ENCODE results near the gene KREMEN1. TPM values are rescaled to one million over a fixed set of nuclear protein-coding genes. Genes with fewer than 3 reads are reported as not detected.
"Not testable (repeated sequence)": the region's sequence is repeated elsewhere in the genome, so short reads cannot be mapped to it uniquely, and the experiment has no call there.

The KREMEN1 gene
- polyA plus RNA-seq, 3 donors, result 21.4 to 24.8 (median 23.2) TPM

- DNase-seq (ENCODE audit: low read depth in 3 of 3, low spot score in 2 of 3), result no peak
These were observed 1.5 kb downstream of the KREMEN1 start for GRCh38 chr22:29074276-29074772.

GRCh38 chr22:29078036-29078868 is 5.4 kb downstream of the KREMEN1 start:
- no peak for DNase-seq (ENCODE audit: low read depth in 3 of 3, low spot score in 2 of 3)

DNA sequence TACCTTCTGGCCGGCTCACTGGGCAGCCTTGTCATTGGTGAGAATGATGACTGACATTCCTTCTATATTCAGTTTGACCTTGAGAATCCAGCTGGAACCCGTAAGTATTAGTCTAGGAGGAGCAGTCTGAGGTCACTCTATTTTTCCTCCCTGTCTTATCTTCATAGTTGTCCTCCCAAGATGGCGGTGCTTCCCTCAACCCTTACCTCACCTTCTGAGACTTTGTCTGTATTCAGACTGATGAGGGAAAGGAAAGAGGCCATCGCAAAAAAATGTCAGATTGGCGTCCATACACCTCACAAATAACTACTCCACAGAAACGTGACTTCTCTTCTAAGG is 6.0 kb downstream of the KREMEN1 start:
- no peak for DNase-seq (ENCODE audit: low read depth in 3 of 3, low spot score in 2 of 3)

GRCh38 chr22:29079218-29079901 is 6.5 kb downstream of the KREMEN1 start:
- DNase-seq (ENCODE audit: low read depth in 3 of 3, low spot score in 2 of 3), result no peak

DNA sequence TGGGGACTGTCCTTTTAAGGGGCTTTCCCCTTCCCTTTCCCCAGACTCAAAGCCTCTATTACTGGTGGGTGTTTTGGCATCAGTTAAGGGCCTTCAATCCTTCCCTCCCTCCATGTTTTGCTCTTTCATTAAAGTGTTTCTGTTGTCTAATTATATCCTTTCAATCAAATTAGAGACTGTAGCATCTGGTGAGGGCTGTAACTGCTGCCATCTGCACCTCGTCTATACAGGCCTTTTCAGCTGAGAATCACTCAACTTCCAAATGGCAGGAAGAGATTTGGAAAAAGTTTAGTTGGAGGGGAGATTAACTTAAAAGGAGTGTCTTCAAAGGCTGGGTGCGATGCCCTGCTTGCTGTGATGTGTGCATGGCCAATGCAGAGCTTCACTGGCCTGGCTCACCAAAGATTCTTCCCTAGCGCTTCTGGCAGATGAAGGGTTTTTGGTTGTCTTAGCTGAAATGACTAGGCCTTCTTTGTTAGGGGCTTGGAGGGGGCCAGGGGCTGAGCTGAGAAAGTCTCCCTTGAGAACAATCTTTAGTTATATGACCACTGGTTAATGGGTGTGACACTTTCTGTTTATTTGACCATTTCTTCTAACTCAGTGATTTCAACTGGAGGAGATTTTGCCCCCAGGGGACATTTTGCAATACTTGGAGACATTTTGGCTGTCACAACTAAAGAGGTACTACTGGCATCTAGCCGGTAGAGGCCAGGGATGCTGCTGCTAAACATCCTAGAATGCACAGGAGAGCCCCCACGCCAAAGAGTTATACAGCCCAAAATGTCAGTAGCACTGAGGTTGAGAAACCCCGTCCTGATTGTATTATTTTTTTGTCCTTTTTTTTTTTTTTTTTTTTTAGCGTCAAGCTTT is 7.5 kb downstream of the KREMEN1 start:
- no peak for DNase-seq (ENCODE audit: low read depth in 3 of 3, low spot score in 2 of 3)

- no peak for DNase-seq (ENCODE audit: low read depth in 3 of 3, low spot score in 2 of 3)
These were observed 8.8 kb downstream of the KREMEN1 start for GRCh38 chr22:29081517-29082236.

DNA sequence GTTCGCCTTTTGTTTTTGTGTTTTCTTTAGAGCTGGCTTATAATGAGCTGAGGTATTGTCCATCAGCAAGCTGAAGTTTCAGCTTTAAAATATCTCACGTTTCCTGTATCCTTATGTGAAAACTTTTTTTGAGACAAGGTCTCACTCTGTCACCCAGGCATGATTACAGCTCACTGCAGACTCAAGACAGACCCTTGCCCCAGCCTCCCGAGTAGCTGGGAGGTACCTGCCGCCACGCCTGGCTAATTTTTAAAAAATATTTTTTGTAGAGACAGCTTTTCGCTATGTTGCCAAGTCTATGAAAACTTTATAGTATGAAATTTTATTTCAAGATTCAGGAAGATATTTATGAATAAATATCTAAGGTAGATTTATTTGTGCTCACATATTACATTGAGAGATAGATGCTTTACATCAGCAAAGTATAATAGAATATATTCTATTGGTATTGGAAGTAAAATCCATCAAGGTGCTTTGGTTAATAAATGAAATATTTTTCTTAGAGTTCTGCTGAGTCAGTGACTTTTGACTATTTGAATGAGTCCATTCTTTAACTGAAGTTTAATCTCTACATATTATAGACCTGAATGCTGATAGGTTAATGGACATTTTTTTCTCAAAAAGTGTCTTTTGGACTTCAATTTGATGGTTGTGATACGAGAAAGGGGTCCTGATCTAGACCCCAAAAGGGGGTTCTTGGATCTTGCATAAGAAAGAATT is 10.2 kb downstream of the KREMEN1 start:
- DNase-seq (ENCODE audit: low read depth in 3 of 3, low spot score in 2 of 3), result no peak

DNA sequence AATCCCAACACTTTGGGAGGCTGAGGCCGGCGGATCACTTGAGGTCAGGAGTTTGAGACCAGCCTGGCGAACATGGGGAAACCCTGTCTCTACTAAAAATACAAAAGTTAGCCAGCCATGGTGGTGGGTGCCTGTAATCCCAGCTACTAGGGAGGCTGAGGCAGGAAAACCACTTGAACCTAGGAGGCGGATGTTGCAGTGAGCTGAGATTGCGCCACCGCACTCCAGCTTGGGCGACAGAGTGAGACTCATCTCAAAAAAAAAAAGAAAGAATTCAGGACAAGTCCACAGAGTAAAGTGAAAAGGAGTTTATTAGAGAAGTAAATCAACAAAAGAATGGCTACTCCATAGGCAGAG is 10.7 kb downstream of the KREMEN1 start:
- not testable (repeated sequence) for DNase-seq (ENCODE audit: low read depth in 3 of 3, low spot score in 2 of 3)

DNA sequence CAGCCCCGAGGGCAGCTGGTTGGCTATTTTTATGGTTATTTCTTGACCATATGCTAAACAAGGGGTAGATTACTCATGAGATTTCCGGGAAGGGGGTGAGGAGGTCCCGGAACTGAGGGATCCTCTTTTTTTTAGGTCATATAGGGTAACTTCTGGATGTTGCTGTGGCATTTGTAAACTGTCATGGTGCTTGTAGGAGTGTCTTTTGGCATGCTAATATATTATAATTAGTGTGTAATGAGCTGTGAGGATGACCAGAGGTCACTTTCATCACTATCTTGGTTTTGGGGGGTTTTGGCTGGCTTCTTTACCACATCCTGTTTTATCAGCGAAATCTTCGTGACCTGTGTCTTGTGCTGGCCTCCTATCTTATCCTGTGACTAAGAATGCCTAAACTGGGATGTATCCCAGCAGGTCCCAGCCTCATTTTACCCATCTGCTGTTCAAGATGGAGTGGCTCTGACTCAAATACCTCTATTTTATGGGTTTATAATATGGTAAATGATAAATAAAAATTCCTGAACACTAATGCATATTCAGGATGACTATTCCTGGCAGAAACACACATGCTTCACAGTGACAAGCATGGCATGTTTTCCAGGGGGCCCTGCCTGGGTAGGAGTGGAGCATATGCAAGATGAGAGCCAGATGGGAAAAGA is 11.2 kb downstream of the KREMEN1 start:
- DNase-seq (ENCODE audit: low read depth in 3 of 3, low spot score in 2 of 3), result no peak

DNA sequence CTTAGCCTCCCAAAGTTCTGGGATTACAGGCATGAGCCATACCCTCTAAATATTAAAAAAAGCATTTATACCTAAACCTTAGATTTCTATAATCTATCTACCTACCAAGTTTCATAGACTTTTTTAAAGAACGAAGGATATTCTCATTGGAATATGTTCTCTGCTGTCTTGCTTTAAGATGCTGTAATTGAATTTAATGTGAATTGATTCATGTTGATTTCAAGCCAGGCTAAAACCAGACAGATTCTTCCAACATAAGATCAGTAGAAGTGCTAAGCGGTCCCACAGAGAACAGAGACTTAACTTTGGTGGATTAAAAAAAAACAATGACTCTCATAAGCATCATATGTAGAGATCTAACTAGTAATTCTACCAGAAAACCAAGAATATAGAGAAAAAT is 14.2 kb downstream of the KREMEN1 start:
- no peak for DNase-seq (ENCODE audit: low read depth in 3 of 3, low spot score in 2 of 3)

DNA sequence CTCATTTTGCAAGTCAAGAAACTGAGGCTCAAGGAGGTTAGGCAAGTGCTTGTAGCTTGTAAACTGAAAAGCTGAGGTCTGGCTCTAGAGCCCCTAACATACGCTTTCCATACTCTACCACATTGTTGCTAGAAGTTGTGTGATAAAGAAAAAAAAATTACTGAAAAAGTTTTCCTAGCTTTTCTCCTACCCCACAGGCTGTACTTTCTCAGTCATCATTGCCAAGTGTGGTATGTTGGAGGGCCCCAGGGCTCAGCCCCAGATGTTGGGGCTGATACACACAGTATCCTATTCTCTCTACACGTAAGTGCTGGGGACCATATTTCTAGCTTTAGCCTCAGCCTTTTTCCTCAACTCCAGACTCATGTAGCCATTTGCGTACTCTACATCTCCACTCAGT is 16.0 kb downstream of the KREMEN1 start:
- DNase-seq (ENCODE audit: low read depth in 3 of 3, low spot score in 2 of 3), result no peak

DNA sequence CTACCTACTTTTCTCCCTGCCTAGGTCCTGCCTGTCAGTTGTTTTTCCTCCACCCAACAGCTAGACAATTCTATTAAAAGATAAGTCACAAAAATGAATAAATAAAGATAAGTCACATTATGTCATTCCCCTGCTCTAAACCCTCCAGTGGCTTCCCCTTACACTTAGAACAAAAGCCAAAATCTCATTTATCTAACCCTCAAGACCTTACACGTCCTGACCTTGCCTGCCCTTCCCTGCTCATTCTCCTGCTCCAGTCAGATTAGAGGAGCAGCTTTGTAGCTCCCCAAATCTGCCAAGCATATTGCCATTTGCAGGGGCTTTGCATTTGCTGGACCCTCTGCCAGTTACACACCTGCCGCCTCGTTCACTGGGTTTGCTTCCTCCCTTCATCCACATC is 16.7 kb downstream of the KREMEN1 start:
- DNase-seq (ENCODE audit: low read depth in 3 of 3, low spot score in 2 of 3), result no peak

DNA sequence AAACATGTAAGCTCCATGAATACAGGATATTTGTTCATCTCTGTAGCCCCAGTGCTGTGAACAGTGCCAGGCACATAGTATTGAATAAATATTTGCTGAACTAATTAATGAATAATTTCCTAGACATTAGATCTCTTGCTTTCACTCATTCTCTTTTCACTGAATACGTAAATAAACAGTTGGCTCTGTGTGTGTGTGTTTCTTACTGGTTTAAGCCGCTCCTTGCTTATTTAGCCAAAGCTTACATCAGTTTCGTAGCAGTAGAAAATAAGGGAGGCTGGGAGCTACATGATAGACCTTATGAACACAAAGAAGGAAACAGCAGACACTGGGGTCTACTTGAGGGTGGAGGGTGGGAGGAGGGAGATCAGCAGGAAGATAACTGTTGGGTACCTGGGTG is 17.2 kb downstream of the KREMEN1 start:
- DNase-seq (ENCODE audit: low read depth in 3 of 3, low spot score in 2 of 3), result no peak

DNA sequence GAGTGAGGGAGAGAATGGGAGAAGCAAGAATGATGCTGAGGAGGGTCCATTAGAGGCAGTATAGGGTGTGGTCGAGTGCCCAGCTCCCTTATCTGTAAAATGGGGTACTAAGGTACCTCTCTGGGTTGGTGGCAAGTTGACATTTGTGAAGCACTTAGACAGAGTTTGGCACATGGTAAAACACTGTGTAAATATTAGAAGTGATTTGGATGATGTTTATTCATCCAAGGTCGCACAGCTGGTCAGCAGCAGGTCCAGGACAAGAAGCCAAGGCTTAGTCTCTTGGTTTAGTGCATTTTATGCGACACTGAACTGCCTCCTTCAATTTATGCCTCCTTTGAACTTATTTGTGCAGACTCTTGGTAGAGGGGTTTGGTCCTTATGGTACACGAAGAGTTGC is 19.4 kb downstream of the KREMEN1 start:
- no peak for DNase-seq (ENCODE audit: low read depth in 3 of 3, low spot score in 2 of 3)

GRCh38 chr22:29093030-29093429 is 20.2 kb downstream of the KREMEN1 start:
- DNase-seq (ENCODE audit: low read depth in 3 of 3, low spot score in 2 of 3), result no peak

DNA sequence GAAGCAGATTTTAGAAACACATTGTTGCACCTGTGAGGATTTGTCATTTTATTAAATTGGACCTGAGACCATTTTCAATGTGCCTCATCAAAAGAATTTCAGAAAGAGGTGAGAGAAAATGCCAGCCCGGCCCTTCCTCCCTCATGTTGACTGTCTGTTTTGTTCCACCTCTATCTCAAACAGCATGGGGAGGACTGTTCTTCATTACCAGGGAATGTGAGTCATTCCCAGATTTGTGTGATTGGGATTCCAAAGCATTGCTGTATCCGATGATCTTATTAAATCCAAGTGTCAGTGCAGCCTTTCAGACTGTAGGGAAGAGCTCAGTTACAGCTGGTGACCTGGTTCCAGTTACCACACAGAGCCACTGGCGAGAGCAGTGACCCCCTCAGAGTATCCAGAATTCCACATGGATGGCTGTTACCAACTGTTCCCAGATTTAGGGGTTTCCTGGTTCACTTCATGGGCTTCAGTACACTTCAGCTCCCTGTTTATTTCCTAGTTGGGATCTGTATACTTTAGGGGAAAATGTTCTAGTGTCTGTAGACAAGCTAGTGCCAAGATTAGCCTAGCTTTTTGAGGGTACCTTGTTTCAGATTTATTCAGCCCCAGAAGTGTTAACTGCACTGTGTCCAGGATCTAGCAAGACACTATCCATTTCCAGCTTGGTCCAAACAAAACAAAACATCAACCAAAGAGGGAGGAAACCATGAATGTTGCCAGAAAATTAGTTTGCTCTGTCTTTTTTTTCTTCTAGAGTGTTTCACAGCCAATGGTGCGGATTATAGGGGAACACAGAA is 20.9 kb downstream of the KREMEN1 start:
- peak in 1 of 3 donors; percentile 47 for DNase-seq (ENCODE audit: low read depth in 3 of 3, low spot score in 2 of 3)

DNA sequence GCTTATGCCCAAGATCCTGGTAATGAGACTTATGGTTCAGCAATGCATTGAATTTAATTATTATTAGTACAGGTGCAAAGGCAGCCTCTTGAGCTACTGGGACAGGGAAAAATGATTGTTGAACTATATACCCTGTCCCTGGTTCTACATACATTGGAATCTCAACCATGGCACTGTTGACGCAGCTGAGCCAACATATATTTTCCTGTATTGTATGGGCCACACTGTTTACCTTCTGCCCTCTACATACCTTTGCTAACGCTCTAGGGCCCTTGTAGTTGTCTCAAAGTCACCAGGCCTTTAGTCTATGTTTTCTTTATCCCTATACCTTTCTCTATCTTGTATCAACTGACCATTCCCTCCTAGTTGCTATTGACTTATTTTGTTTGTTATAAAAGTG is 22.6 kb downstream of the KREMEN1 start:
- no peak for DNase-seq (ENCODE audit: low read depth in 3 of 3, low spot score in 2 of 3)
